ENCODE data around the gene RBM4. TPM values are rescaled to one million over a fixed set of nuclear protein-coding genes. Genes with fewer than 3 reads are reported as not detected.

RBM4 gene
- total RNA-seq, 4 donors from 2014 or later, result 68.6 to 89.6 (median 80.3) TPM

- Histone ChIP-seq H3K36me3 (peaks cover 39 to 100% (median 59%) of the 10 kb centered on the region in 3 donors), H3K4me3 (no peak overlapping the region), H3K27ac (no peak overlapping the region), H3K9me3 (no peaks in the 10 kb centered on the region), H3K4me1 (peaks cover 15 to 61% (median 30%) of the 10 kb centered on the region in 3 donors), H3K27me3 (no peaks in the 10 kb centered on the region)
- intact Hi-C loops (cut with DNase I), result no loop called here
- no peak for DNase-seq
- no peak for TF ChIP-seq CTCF (IDR thresholded peaks at IDR 0.05)
- TF ChIP-seq POLR2A (IDR thresholded peaks at IDR 0.05), result no peak
- 94 to 95% methylated on average over 23 to 25 of the region's 25 CpGs for WGBS, 2 donors
Measured at GRCh38 chr11:66626382-66626781, 12.1 kb upstream of the RBM4 start.

- Histone ChIP-seq H3K27ac (no peak overlapping the region), H3K4me3 (no peak overlapping the region), H3K4me1 (peaks cover 15 to 56% (median 24%) of the 10 kb centered on the region in 3 donors), H3K9me3 (no peaks in the 10 kb centered on the region), H3K27me3 (no peaks in the 10 kb centered on the region), H3K36me3 (peaks cover 39 to 100% (median 56%) of the 10 kb centered on the region in 3 donors)
- intact Hi-C loops (cut with DNase I), result no loop called here
- TF ChIP-seq CTCF (IDR thresholded peaks at IDR 0.05), result no peak
- TF ChIP-seq POLR2A (IDR thresholded peaks at IDR 0.05), result no peak
- DNase-seq, result no peak
- 84 to 87% methylated on average over 5 to 7 of the region's 7 CpGs for WGBS, 2 donors
Measured at GRCh38 chr11:66626926-66627325, 11.6 kb upstream of the RBM4 start.

GRCh38 chr11:66628061-66628603 lies 10.4 kb upstream of the RBM4 start:
- H3K27me3 ChIP-seq, result no peaks in the 10 kb centered on the region
- no peak for DNase-seq
- H3K27ac ChIP-seq, result no peak overlapping the region
- peaks cover 9 to 44% (median 12%) of the 10 kb centered on the region in 3 donors for H3K4me1 ChIP-seq
- 92 to 96% methylated on average over 7 of the region's 7 CpGs for WGBS, 2 donors
- intact Hi-C loops (cut with DNase I), result no loop called here
- no peak overlapping the region for H3K4me3 ChIP-seq
- TF ChIP-seq CTCF (IDR thresholded peaks at IDR 0.05), result no peak
- TF ChIP-seq POLR2A (IDR thresholded peaks at IDR 0.05), result no peak
- peaks cover 39 to 98% (median 56%) of the 10 kb centered on the region in 3 donors for H3K36me3 ChIP-seq
- no peaks in the 10 kb centered on the region for H3K9me3 ChIP-seq

GRCh38 chr11:66629356-66629755 lies 9.1 kb upstream of the RBM4 start:
- Histone ChIP-seq H3K36me3 (peaks cover 38 to 96% (median 49%) of the 10 kb centered on the region in 3 donors), H3K27me3 (no peaks in the 10 kb centered on the region), H3K9me3 (no peaks in the 10 kb centered on the region), H3K4me3 (no peak overlapping the region), H3K27ac (no peak overlapping the region), H3K4me1 (peaks cover 0 to 31% (median 0%) of the 10 kb centered on the region in 3 donors)
- 72 to 92% methylated on average over 2 of the region's 2 CpGs for WGBS, 2 donors
- intact Hi-C loops (cut with DNase I), result no loop called here
- TF ChIP-seq CTCF (IDR thresholded peaks at IDR 0.05) (no peak), POLR2A (IDR thresholded peaks at IDR 0.05) (no peak)
- DNase-seq, result no peak

GRCh38 chr11:66631883-66632282 lies 6.6 kb upstream of the RBM4 start:
- Histone ChIP-seq H3K9me3 (no peaks in the 10 kb centered on the region), H3K27ac (no peak overlapping the region), H3K27me3 (no peaks in the 10 kb centered on the region), H3K4me1 (peaks cover 3 to 20% (median 8%) of the 10 kb centered on the region in 3 donors), H3K4me3 (no peak overlapping the region), H3K36me3 (peaks cover 18 to 81% (median 23%) of the 10 kb centered on the region in 3 donors)
- DNase-seq, result no peak
- TF ChIP-seq CTCF (IDR thresholded peaks at IDR 0.05), result no peak
- no peak for TF ChIP-seq POLR2A (IDR thresholded peaks at IDR 0.05)
- WGBS, 2 donors, result 79 to 91% methylated on average over 4 to 6 of the region's 6 CpGs
- intact Hi-C loops (cut with DNase I), result no loop called here
